Lung (tissue), 12 donors: ENCODE results near the gene OSBPL6. TPM values are rescaled to one million over a fixed set of nuclear protein-coding genes. Genes with fewer than 3 reads are reported as not detected.

Source experiments
- ATAC-seq: fragments of 200-7000 bp; cut with Tn5 transposase; one replicate; pipeline ENCODE4 v1.9.1; 2020; ENCODE audit warnings: moderate number of reproducible peaks; ENCODE audit not compliant: insufficient read depth, low FRiP score
- DNase-seq, 3 donors: peaks; one replicate each; pipeline ENCODE4 v3.0.0-alpha.2; 2013 to 2017
- H3K27ac ChIP-seq, 2 donors: one replicate each; pipeline ENCODE4 v1.5.1; 2013; ENCODE audit warnings: mild to moderate bottlenecking in 2 of 2, moderate library complexity in 2 of 2, control low read depth in 1 of 2, inconsistent platforms in 1 of 2, low read depth in 1 of 2, low read length in 1 of 2
- H3K27me3 ChIP-seq, 3 donors: one replicate each; pipeline ENCODE4 v1.5.1; 2013; ENCODE audit warnings: low read length in 2 of 3; ENCODE audit not compliant: control insufficient read depth in 3 of 3, insufficient read depth in 3 of 3
- H3K36me3 ChIP-seq, 4 donors: one replicate each; pipeline ENCODE4 v1.5.1; 2013; ENCODE audit warnings: low read length in 4 of 4, mild to moderate bottlenecking in 1 of 4, moderate library complexity in 1 of 4; ENCODE audit not compliant: control insufficient read depth in 4 of 4, insufficient read depth in 4 of 4
- H3K4me1 ChIP-seq, 5 donors: one replicate each; pipeline ENCODE4 v1.5.1; 2013; ENCODE audit warnings: low read length in 5 of 5, mild to moderate bottlenecking in 2 of 5, moderate library complexity in 1 of 5; ENCODE audit not compliant: control insufficient read depth in 5 of 5, insufficient read depth in 5 of 5
- H3K4me3 ChIP-seq: one replicate; pipeline ENCODE4 v1.5.1; 2013; ENCODE audit warnings: mild to moderate bottlenecking, control low read depth, moderate library complexity
- H3K9ac ChIP-seq, 2 donors: one replicate each; pipeline ENCODE4 v1.5.1; 2013; ENCODE audit warnings: low read length in 2 of 2, control low read depth in 1 of 2; ENCODE audit not compliant: insufficient read depth in 1 of 2
- H3K9me3 ChIP-seq, 4 donors: one replicate each; pipeline ENCODE4 v1.5.1; 2013; ENCODE audit warnings: low read length in 3 of 4, mild to moderate bottlenecking in 1 of 4, moderate library complexity in 1 of 4; ENCODE audit not compliant: control insufficient read depth in 4 of 4, insufficient read depth in 3 of 4
- WGBS, 2 donors: extraction: QIAGEN DNeasy Blood & Tissue Kit; methylation state at CpG; one replicate each; pipeline ENCODE4 v1.1.7; 2013; 5-methylcytosine and 5-hydroxymethylcytosine counted together
- polyA plus RNA-seq, 2 donors: library from polyadenylated mRNA; stranded (reverse); fragments of 200-250 nt; gene quantifications; one replicate each; pipeline ENCODE4 v1.2.1, GENCODE V29; 2013
- total RNA-seq, 2 donors: library from RNA; depleted of rRNA in 1 of 2; stranded (reverse); fragments of >200 nt in 1 of 2; gene quantifications; one replicate each; pipeline ENCODE4 v1.2.1, GENCODE V29; 2014 to 2021
- TF ChIP-seq, protein P1 (sequence below): IDR thresholded peaks from 2 replicates; pipeline ENCODE4 v1.5.1; 2012; ENCODE audit warnings: mild to moderate bottlenecking; ENCODE audit errors: control extremely low read depth, extremely low read depth
- donor health status: control.
- donor health status: control.
- donor health status: Bipolar disorder and iron deficiency.
- donor health status: healthy.
- donor health status: DM: yes; HTN: yes; CAD: no.

The OSBPL6 gene
- total and polyA plus RNA-seq, 4 donors = 1.9 to 23.5 (median 7.8) TPM

DNA sequence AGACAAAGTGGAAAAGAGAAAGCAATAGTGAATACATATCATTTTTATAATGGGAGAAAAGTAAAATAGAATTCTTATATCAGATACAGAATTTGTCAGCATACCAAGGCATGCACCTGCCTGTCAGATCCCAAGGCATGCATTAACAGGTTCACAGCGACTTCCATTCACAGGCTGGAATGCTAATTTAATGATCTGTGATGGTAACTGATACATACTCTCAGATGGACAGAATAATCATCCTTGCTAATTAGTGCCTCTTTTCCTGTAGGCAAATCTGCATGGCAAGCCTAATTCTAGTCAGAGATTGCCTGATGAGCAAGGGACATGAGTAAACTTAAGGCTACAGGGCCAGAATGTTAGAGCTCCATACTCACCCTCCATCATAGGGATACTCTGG, 180.6 kb downstream of the OSBPL6 start:
- H3K27ac ChIP-seq = no peak overlapping the region
- H3K36me3 ChIP-seq = peaks cover 0 to 1% (median 0%) of the 10 kb centered on the region in 4 donors
- H3K4me1 ChIP-seq = no peaks in the 10 kb centered on the region
- no peak overlapping the region for H3K9ac ChIP-seq
- ATAC-seq (no peak), DNase-seq (no peak)
- no peaks in the 10 kb centered on the region for H3K27me3 ChIP-seq
- TF ChIP-seq, protein P1, sequence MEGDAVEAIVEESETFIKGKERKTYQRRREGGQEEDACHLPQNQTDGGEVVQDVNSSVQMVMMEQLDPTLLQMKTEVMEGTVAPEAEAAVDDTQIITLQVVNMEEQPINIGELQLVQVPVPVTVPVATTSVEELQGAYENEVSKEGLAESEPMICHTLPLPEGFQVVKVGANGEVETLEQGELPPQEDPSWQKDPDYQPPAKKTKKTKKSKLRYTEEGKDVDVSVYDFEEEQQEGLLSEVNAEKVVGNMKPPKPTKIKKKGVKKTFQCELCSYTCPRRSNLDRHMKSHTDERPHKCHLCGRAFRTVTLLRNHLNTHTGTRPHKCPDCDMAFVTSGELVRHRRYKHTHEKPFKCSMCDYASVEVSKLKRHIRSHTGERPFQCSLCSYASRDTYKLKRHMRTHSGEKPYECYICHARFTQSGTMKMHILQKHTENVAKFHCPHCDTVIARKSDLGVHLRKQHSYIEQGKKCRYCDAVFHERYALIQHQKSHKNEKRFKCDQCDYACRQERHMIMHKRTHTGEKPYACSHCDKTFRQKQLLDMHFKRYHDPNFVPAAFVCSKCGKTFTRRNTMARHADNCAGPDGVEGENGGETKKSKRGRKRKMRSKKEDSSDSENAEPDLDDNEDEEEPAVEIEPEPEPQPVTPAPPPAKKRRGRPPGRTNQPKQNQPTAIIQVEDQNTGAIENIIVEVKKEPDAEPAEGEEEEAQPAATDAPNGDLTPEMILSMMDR = no peak
- 79 to 80% methylated on average over 1 of the region's 1 CpG for WGBS, 2 donors
- no peaks in the 10 kb centered on the region for H3K9me3 ChIP-seq
- no peak overlapping the region for H3K4me3 ChIP-seq

DNA sequence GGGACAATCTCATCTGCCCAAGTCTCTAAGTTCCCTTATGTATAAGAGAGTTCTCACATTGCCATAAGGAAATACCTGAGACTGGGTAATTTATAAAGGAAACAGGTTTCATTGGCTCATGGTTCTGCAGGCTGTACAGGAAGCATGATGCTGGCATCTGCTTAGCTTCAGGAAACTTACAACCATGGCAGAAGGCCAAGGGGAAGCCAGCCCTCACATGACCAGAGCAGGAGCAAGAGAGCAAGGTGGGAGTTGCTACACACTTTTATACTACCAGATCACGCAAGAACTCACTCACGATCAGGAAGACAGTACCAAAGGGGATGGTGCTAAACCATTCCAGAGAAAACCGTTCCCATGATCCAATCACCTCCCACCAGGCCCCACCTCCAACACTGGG, 182.7 kb downstream of the OSBPL6 start:
- ATAC-seq (no peak), DNase-seq (no peak)
- Histone ChIP-seq H3K36me3 (peaks cover 0 to 1% (median 0%) of the 10 kb centered on the region in 4 donors), H3K27ac (no peak overlapping the region), H3K9ac (no peak overlapping the region), H3K4me1 (no peaks in the 10 kb centered on the region), H3K4me3 (no peak overlapping the region), H3K9me3 (no peaks in the 10 kb centered on the region), H3K27me3 (no peaks in the 10 kb centered on the region)
- 91 to 95% methylated on average over 3 of the region's 3 CpGs for WGBS, 2 donors
- TF ChIP-seq, protein P1 = no peak

DNA sequence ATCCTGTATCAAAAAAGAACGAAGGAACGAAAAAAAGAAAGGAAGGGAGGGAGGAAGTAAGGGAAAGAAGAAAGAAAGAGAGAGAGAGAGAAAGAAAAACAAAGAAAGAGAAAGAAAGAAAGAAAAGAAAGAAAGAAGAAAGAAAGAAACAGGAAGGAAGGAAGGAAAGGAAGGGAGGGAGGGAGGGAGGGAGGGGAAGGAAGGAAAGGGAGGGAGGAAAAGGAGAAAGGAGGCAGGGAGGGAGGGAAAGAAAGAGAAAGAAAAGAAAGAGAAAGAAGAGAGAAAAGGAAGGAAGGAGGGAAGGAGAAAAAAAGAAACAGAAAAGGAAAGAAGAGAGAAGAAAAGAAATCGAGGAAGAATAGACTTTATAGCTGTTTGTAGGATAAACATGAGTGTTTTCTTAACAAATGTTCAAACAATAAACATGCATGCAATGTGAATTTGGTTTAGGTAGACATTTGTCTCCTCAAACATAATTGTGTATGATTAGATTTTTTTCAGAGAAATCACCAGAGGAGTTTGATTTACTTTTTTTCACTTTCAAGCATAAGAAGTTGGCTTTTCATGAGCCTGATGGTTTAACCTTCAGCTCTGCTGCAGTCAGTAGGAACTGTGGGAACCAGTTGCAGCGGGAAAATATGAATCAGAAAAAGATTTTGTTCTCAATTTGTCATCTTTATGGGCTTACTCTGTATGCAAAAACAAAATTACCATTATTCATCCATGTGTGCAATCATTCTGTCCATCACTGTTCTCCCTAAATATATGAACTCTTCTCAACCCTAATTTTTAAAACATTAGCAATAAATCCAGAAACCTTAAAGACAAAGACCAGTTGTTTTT, 185.1 kb downstream of the OSBPL6 start:
- Histone ChIP-seq H3K27ac (no peak overlapping the region), H3K9me3 (no peaks in the 10 kb centered on the region), H3K4me3 (no peak overlapping the region), H3K9ac (no peak overlapping the region), H3K4me1 (no peaks in the 10 kb centered on the region), H3K27me3 (no peaks in the 10 kb centered on the region), H3K36me3 (peaks cover 0 to 7% (median 0%) of the 10 kb centered on the region in 4 donors)
- DNase-seq = no peak
- TF ChIP-seq, protein P1 = no peak
- ATAC-seq = no peak
- WGBS, 2 donors = 88 to 90% methylated on average over 4 of the region's 4 CpGs
